DND-41 (cell line): ENCODE results near the gene SLC22A7.

ENCODE experiments used
- EZH2 ChIP-seq: IDR thresholded peaks from 3 replicates; pipeline ENCODE4 v1.6.1; 2012; ENCODE audit warnings: borderline replicate concordance, low read depth, mild to moderate bottlenecking, moderate library complexity, low read length, inconsistent platforms; ENCODE audit not compliant: severe bottlenecking
- TF ChIP-seq, protein P1 (sequence below): IDR thresholded peaks from 2 replicates; pipeline ENCODE4 v1.5.1; 2012; ENCODE audit warnings: borderline replicate concordance, low read length, moderate library complexity, mild to moderate bottlenecking; ENCODE audit not compliant: poor library complexity, severe bottlenecking; ENCODE audit errors: extremely low read depth

DNA sequence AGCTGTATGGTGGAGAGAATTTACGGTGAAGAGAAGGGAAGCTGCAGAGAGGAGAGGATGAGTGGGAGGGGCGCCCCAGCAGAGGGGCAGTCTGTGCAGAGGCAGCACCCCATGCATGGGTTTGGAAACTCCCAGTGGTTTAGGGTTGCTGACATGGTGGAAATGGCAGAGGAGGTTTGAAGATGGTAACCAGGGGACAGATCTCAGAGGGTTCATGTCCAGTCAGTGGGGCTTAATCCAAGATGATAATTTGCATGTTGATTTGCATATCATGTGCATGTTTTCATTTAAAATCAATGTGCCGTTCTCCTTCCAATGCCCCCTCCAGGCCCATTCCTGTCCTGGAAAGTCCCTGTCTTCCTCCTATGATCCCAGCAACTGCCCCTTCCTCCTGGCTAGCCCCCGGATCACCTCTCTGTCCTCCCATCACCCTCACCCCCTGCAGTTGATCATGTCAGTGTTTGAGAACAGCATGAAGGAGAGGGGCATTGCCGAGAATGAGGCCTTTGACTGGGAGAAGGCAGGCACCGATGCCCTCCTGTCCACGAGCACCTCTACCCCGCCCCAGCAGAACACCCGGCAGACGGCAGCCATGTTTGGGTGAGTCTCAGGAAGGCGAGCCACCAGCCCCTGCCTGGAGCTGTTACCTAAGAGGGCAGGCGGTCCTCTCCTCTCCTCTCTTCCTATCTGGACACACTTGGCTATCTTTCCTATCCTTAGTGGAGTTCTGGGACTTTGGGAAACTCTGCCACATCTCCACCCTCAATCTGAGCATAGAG is 40.5 kb upstream of the SLC22A7 start:
- TF ChIP-seq, protein P1, sequence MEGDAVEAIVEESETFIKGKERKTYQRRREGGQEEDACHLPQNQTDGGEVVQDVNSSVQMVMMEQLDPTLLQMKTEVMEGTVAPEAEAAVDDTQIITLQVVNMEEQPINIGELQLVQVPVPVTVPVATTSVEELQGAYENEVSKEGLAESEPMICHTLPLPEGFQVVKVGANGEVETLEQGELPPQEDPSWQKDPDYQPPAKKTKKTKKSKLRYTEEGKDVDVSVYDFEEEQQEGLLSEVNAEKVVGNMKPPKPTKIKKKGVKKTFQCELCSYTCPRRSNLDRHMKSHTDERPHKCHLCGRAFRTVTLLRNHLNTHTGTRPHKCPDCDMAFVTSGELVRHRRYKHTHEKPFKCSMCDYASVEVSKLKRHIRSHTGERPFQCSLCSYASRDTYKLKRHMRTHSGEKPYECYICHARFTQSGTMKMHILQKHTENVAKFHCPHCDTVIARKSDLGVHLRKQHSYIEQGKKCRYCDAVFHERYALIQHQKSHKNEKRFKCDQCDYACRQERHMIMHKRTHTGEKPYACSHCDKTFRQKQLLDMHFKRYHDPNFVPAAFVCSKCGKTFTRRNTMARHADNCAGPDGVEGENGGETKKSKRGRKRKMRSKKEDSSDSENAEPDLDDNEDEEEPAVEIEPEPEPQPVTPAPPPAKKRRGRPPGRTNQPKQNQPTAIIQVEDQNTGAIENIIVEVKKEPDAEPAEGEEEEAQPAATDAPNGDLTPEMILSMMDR, result no peak
- no peak for TF ChIP-seq EZH2
